GM12878 (cell line): ENCODE measurements around the gene SLC2A5. TPM values are rescaled to one million over a fixed set of nuclear protein-coding genes. Genes with fewer than 3 reads are reported as not detected.

Experiments used
- ATF2 ChIP-seq: IDR thresholded peaks from 2 replicates; pipeline ENCODE4 v1.6.1; 2012; ENCODE audit warnings: low read length, inconsistent platforms
- BACH1 ChIP-seq: fragments of 450-650 bp; IDR thresholded peaks from 2 replicates; pipeline ENCODE4 v1.6.1; 2017; ENCODE audit warnings: mild to moderate bottlenecking, borderline replicate concordance
- BMI1 ChIP-seq: fragments of 450-650 bp; IDR thresholded peaks from 2 replicates; pipeline ENCODE4 v1.6.1; 2016; ENCODE audit warnings: mild to moderate bottlenecking, moderate library complexity, borderline replicate concordance
- CHD1 ChIP-seq: IDR thresholded peaks from 2 replicates; pipeline ENCODE4 v1.6.1; 2012; ENCODE audit warnings: low read depth, low read length, improper control_type of control experiment
- DPF2 ChIP-seq: fragments of 450-650 bp; IDR thresholded peaks from 2 replicates; pipeline ENCODE4 v1.6.1; 2017; ENCODE audit warnings: mild to moderate bottlenecking
- EED ChIP-seq: sonication (generic); IDR thresholded peaks from 2 replicates; pipeline ENCODE4 v1.6.1; 2016; ENCODE audit warnings: antibody characterized with exemption, low read depth
- EGR1 ChIP-seq, 2 experiments: IDR thresholded peaks; 1 replicate in 1 of 2; 2 replicates in 1 of 2; pipeline ENCODE4 v1.6.1; 2011 to 2012; ENCODE audit warnings: low read depth in 2 of 2, low read length in 2 of 2, borderline replicate concordance in 1 of 2, mild to moderate bottlenecking in 1 of 2, moderate library complexity in 1 of 2
- EZH2 ChIP-seq: IDR thresholded peaks from 2 replicates; pipeline ENCODE4 v1.6.1; 2012; ENCODE audit warnings: low read depth, mild to moderate bottlenecking, control low read depth, inconsistent platforms, low read length, borderline replicate concordance; ENCODE audit not compliant: control insufficient read depth
- GABPA ChIP-seq: IDR thresholded peaks from 2 replicates; pipeline ENCODE4 v1.6.1; 2014; ENCODE audit warnings: antibody characterized with exemption, low read depth, mild to moderate bottlenecking, inconsistent platforms
- HDAC6 ChIP-seq: fragments of 200-600 bp; sonication (generic); IDR thresholded peaks from one replicate; pipeline ENCODE4 v1.8.0; 2017; ENCODE audit warnings: antibody characterized with exemption; ENCODE audit not compliant: unreplicated experiment
- KDM1A ChIP-seq: fragments of 200-600 bp; sonication (generic); IDR thresholded peaks from 2 replicates; pipeline ENCODE4 v1.6.1; 2016; ENCODE audit warnings: borderline replicate concordance
- MAX ChIP-seq: IDR thresholded peaks from 2 replicates; pipeline ENCODE4 v1.6.1; 2012; ENCODE audit warnings: low read depth, low read length, improper control_type of control experiment
- MEF2A ChIP-seq: IDR thresholded peaks from 2 replicates; pipeline ENCODE4 v1.6.1; 2011; ENCODE audit warnings: low read depth, mild to moderate bottlenecking, low read length, moderate library complexity; ENCODE audit not compliant: insufficient read depth
- MTA3 ChIP-seq: IDR thresholded peaks from 2 replicates; pipeline ENCODE4 v1.6.1; 2012; ENCODE audit warnings: low read length, inconsistent platforms, borderline replicate concordance
- MYC ChIP-seq: IDR thresholded peaks from 2 replicates; pipeline ENCODE4 v1.6.1; 2011; ENCODE audit warnings: mild to moderate bottlenecking, low read length, moderate library complexity, inconsistent platforms; ENCODE audit not compliant: insufficient read depth, insufficient replicate concordance, insufficient read length, severe bottlenecking
- NFIC ChIP-seq: IDR thresholded peaks from 2 replicates; pipeline ENCODE4 v1.6.1; 2012; ENCODE audit warnings: low read depth, mild to moderate bottlenecking, inconsistent platforms, low read length, moderate library complexity
- PAX8 ChIP-seq: fragments of 450-650 bp; IDR thresholded peaks from 2 replicates; pipeline ENCODE4 v1.6.1; 2017; ENCODE audit warnings: mild to moderate bottlenecking, moderate library complexity
- PBX3 ChIP-seq: IDR thresholded peaks from 2 replicates; pipeline ENCODE4 v1.6.1; 2011; ENCODE audit warnings: mild to moderate bottlenecking, low read depth, low read length, moderate library complexity; ENCODE audit not compliant: insufficient replicate concordance
- PKNOX1 ChIP-seq: fragments of 450-650 bp; IDR thresholded peaks from 2 replicates; pipeline ENCODE4 v1.6.1; 2016; ENCODE audit warnings: mild to moderate bottlenecking
- POU2F2 ChIP-seq: IDR thresholded peaks from 3 replicates; pipeline ENCODE4 v1.6.1; 2011; ENCODE audit warnings: low read depth, mild to moderate bottlenecking, low read length, borderline replicate concordance
- RB1 ChIP-seq: fragments of 450-650 bp; formaldehyde crosslinking; IDR thresholded peaks from 2 replicates; pipeline ENCODE4 v1.6.1; 2017; ENCODE audit warnings: mild to moderate bottlenecking, borderline replicate concordance
- RFX5 ChIP-seq: IDR thresholded peaks from 2 replicates; pipeline ENCODE4 v1.6.1; 2011; ENCODE audit warnings: low read depth, low read length, improper control_type of control experiment
- SP1 ChIP-seq: IDR thresholded peaks from one replicate; pipeline ENCODE4 v1.6.1; 2011; ENCODE audit warnings: low read depth, low read length
- SREBF1 ChIP-seq: IDR thresholded peaks from 2 replicates; pipeline ENCODE4 v1.6.1; 2012; ENCODE audit warnings: mild to moderate bottlenecking, low read length
- STAT3 ChIP-seq: IDR thresholded peaks from 2 replicates; pipeline ENCODE4 v1.6.1; 2011; ENCODE audit warnings: low read depth, low read length, improper control_type of control experiment
- TARDBP ChIP-seq: IDR thresholded peaks from 2 replicates; pipeline ENCODE4 v1.6.1; 2016; ENCODE audit warnings: borderline replicate concordance
- YBX1 ChIP-seq: fragments of 450-650 bp; IDR thresholded peaks from 2 replicates; pipeline ENCODE4 v1.6.1; 2016; ENCODE audit warnings: antibody characterized with exemption
- ZNF207 ChIP-seq: fragments of 450-650 bp; IDR thresholded peaks from 2 replicates; pipeline ENCODE4 v1.6.1; 2014; ENCODE audit warnings: antibody characterized with exemption, mild to moderate bottlenecking, borderline replicate concordance
- ZNF384 ChIP-seq: IDR thresholded peaks from 2 replicates; pipeline ENCODE4 v1.6.1; 2012; ENCODE audit warnings: low read depth, mild to moderate bottlenecking, low read length, improper control_type of control experiment, borderline replicate concordance
- polyA plus RNA-seq, 11 experiments: library from polyadenylated mRNA; depleted of rRNA in 4 of 11; unstranded in 6 of 11; stranded (reverse) in 5 of 11; fragments of >200 nt; fragmentation: Nextera tagmentation in 4 of 11; fragmentation: Illumina TruSeq in 1 of 11; extraction: Ambion mirVana in 4 of 11; extraction: Trizol in 1 of 11; gene quantifications; 1 replicate in 1 of 11; 2 replicates in 10 of 11; pipeline versions ENCODE4 v1.2.1 to v1.2.3, GENCODE V29; 2011 to 2016; ENCODE audit warnings: inconsistent platforms in 2 of 11, missing spikeins in 2 of 11, low read depth in 1 of 11
- total RNA-seq, 4 experiments: library from RNA; depleted of rRNA in 3 of 4; stranded (reverse); fragments of >200 nt in 3 of 4; fragmentation: Illumina TruSeq in 1 of 4; extraction: Trizol in 1 of 4; gene quantifications; 2 replicates each; pipeline versions ENCODE4 v1.2.1 to v1.2.3, GENCODE V29; 2013 to 2021

The SLC2A5 gene
- total and polyA plus RNA-seq, 10 of the 15 experiments (the other 5 are each of a cell fraction or from before 2014, with no cell fraction given) = 4.5 to 76.6 (median 23.9) TPM

DNA sequence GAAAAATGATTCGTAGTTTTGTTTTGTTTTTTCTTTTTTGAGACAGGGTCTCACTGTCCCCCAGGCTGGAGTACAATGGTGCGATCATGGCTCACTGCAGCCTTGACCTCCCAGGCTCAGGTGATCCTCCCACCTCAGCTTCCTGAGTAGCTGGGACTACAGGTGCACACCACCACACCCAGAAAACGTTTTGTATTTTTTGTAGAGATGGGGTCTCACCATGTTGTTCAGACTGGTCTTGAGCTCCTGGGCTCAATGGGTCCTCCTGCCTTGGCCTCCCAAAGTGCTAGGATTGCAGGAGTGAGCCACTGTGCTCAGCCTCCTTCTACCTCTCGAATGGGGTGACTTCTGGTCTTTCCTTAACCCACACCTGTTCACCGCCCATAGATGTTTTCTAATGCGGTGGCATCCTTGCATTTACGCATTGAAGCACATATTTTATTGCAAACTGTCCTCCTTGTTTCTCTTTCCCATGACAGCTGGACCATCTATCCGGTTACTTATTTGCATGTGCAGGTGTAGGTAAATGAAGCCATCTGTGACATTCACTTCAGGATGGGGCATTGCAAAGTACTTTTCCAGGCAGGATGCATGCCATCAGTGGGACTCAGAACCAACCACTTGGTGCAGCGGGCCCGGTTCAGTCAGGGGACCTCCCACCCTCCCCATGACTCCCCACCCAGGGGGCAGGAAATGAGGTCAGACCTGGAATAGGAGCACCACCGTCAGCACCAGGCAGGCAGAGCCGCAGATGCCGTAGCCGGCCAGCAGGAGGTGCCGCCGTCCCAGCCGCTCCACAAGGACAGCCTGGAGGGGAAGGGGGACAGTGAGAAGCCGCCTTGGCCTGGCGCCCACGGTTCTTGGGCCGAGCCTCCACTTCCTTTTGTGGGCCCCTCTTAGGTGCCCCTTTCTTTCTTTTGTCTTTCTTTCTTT, 59.7 kb downstream of the SLC2A5 start (continued):
- TF ChIP-seq ATF2 (no peak), SREBF1 (no peak), STAT3 (no peak), ZNF384 (no peak), PAX8 (no peak), NFIC (no peak), MEF2A (no peak), EGR1 (IDR thresholded peaks at IDR 0.05; ENCODE audit: borderline replicate concordance in 1 of 2, low read depth in 2 of 2, low read length in 2 of 2) (no peak), MAX (no peak), BACH1 (no peak), HDAC6 (no peak), RB1 (no peak), EZH2 (no peak), DPF2 (no peak), SP1 (no peak), BMI1 (no peak), RFX5 (no peak), MTA3 (no peak), KDM1A (no peak), EED (0 out of 2 replicates have a peak, but pooled peaks have one; percentile 28), TARDBP (no peak), PKNOX1 (no peak), PBX3 (no peak), GABPA (no peak), MYC (no peak), ZNF207 (no peak), CHD1 (no peak), POU2F2 (no peak), YBX1 (no peak)
